CD4-positive, alpha-beta memory T cell (primary cell): Measurements from ENCODE around the gene HMGN4. TPM values are rescaled to one million over a fixed set of nuclear protein-coding genes. Genes with fewer than 3 reads are reported as not detected.
"Not testable (repeated sequence)": the region's sequence is repeated elsewhere in the genome, so short reads cannot be mapped to it uniquely, and the experiment has no call there.

Experiments
- CTCF ChIA-PET: fragments of 350-600 bp; sonication (Branson Sonifier 250); formaldehyde crosslinking; loops from one replicate; lab custom pipeline; 2021; ENCODE audit warnings: inconsistent platforms; ENCODE audit not compliant: partially characterized antibody; lab: Charles Lee
- POLR2A ChIA-PET: fragments of 350-600 bp; sonication (Branson Sonifier 250); formaldehyde crosslinking; loops from one replicate; lab custom pipeline; 2021; ENCODE audit not compliant: partially characterized antibody; lab: Charles Lee
- DNase-seq, 5 donors: peaks; one replicate each; pipeline versions ENCODE4 v3.0.0 to v3.0.0-alpha.2; 2020 to 2022; ENCODE audit warnings: mixed read lengths in 1 of 5
- H3K27ac ChIP-seq: one replicate; pipeline ENCODE4 v1.7.0; 2013; ENCODE audit warnings: low read depth, low read length
- H3K27me3 ChIP-seq: 2 replicates; pipeline ENCODE4 v1.7.0; 2013; ENCODE audit warnings: mild to moderate bottlenecking, low read length, moderate library complexity; ENCODE audit not compliant: insufficient read depth
- H3K36me3 ChIP-seq: 2 replicates; pipeline ENCODE4 v1.7.0; 2013; ENCODE audit warnings: mild to moderate bottlenecking, low read length, moderate library complexity; ENCODE audit not compliant: insufficient read depth
- H3K4me1 ChIP-seq: 2 replicates; pipeline ENCODE4 v1.7.0; 2013; ENCODE audit warnings: mild to moderate bottlenecking, low read length, moderate library complexity; ENCODE audit not compliant: insufficient read depth
- H3K4me3 ChIP-seq, 2 donors: one replicate each; pipeline ENCODE4 v1.7.0; 2013; ENCODE audit warnings: low read length in 2 of 2, mild to moderate bottlenecking in 1 of 2
- H3K9me3 ChIP-seq, 2 donors: one replicate each; pipeline ENCODE4 v1.7.0; 2013; ENCODE audit warnings: low read length in 2 of 2, control low read depth in 1 of 2; ENCODE audit not compliant: control insufficient read depth in 1 of 2
- H3K27ac Mint-ChIP-seq, 7 donors: one replicate each; pipeline ENCODE4 v1.8.0; 2020 to 2021; ENCODE audit warnings: mixed read lengths in 7 of 7, mild to moderate bottlenecking in 6 of 7, inconsistent platforms in 3 of 7, moderate library complexity in 3 of 7
- H3K27me3 Mint-ChIP-seq, 2 donors: one replicate each; pipeline ENCODE4 v1.8.0; 2020 to 2021; ENCODE audit warnings: mixed read lengths in 2 of 2
- H3K36me3 Mint-ChIP-seq, 2 donors: one replicate each; pipeline ENCODE4 v1.8.0; 2020 to 2021; ENCODE audit warnings: mixed read lengths in 2 of 2, inconsistent platforms in 1 of 2, mild to moderate bottlenecking in 1 of 2
- H3K4me1 Mint-ChIP-seq, 4 donors: one replicate each; pipeline ENCODE4 v1.8.0; 2020 to 2021; ENCODE audit warnings: mixed read lengths in 4 of 4, mild to moderate bottlenecking in 1 of 4
- H3K4me3 Mint-ChIP-seq, 8 donors: one replicate each; pipeline ENCODE4 v1.8.0; 2020 to 2021; ENCODE audit warnings: mixed read lengths in 8 of 8, mild to moderate bottlenecking in 7 of 8, moderate library complexity in 6 of 8, inconsistent platforms in 3 of 8
- H3K9me3 Mint-ChIP-seq, 8 donors: one replicate each; pipeline ENCODE4 v1.8.0; 2020 to 2021; ENCODE audit warnings: mixed read lengths in 8 of 8, mild to moderate bottlenecking in 5 of 8, inconsistent platforms in 3 of 8, moderate library complexity in 1 of 8
- intact Hi-C: fragments of 100-400 bp; cut with micrococcal nuclease; formaldehyde crosslinking; loops from one replicate; pipeline ENCODE4 v1.15.1; 2023
- polyA plus RNA-seq, 2 donors: library from polyadenylated mRNA; unstranded; fragments of 300-500 nt; fragmentation: Illumina TruSeq; gene quantifications; one replicate each; pipeline ENCODE4 v1.2.3, GENCODE V29; 2021
- total RNA-seq, 2 experiments: library from RNA; stranded (reverse); gene quantifications; one replicate each; pipeline ENCODE4 v1.2.3, GENCODE V29; 2021

The HMGN4 gene
- total and polyA plus RNA-seq, 4 experiments from 2014 or later = 102 to 305 (median 130) TPM

- peaks cover 7 to 9% of the 10 kb centered on the region in 2 donors for H3K27me3 Mint-ChIP-seq
- Histone ChIP-seq H3K4me3 (no peak overlapping the region), H3K36me3 (no peaks in the 10 kb centered on the region), H3K27ac (no peak overlapping the region), H3K4me1 (peaks cover 13% of the 10 kb centered on the region), H3K9me3 (no peaks in the 10 kb centered on the region), H3K27me3 (peaks cover 7% of the 10 kb centered on the region)
- no peak overlapping the region for H3K27ac Mint-ChIP-seq
- H3K4me3 Mint-ChIP-seq = no peak overlapping the region
- intact Hi-C loops = no loop called here
- DNase-seq = no peak
- POLR2A ChIA-PET = no interaction called here
- peaks cover 10 to 19% (median 13%) of the 10 kb centered on the region in 4 donors for H3K4me1 Mint-ChIP-seq
- H3K9me3 Mint-ChIP-seq = peaks cover 0 to 1% (median 0%) of the 10 kb centered on the region in 8 donors
- no peaks in the 10 kb centered on the region for H3K36me3 Mint-ChIP-seq
- CTCF ChIA-PET = no interaction called here
Measured at GRCh38 chr6:26497610-26498009, 40.6 kb upstream of the HMGN4 start.

GRCh38 chr6:26500102-26500501 lies 38.1 kb upstream of the HMGN4 start, which contains the start of gene BTN1A1:
Gene BTN1A1 (plus strand): TSS chr6:26500303. CDS start chr6:26501287, 984 bp downstream.
- CTCF ChIA-PET = no interaction called here
- no peak for DNase-seq
- intact Hi-C loops = no loop called here
- Histone ChIP-seq H3K27ac (no peak within 1 kb of the TSS), H3K9me3 (no peaks in the 10 kb centered on the region), H3K36me3 (no peaks in the 10 kb centered on the region), H3K4me3 (no peak within 1 kb of the TSS), H3K4me1 (peaks cover 13% of the 10 kb centered on the region), H3K27me3 (peaks cover 13% of the 10 kb centered on the region)
- peaks cover 11 to 13% of the 10 kb centered on the region in 2 donors for H3K27me3 Mint-ChIP-seq
- H3K27ac Mint-ChIP-seq = no peak within 1 kb of the TSS
- peaks cover 10 to 19% (median 13%) of the 10 kb centered on the region in 4 donors for H3K4me1 Mint-ChIP-seq
- H3K36me3 Mint-ChIP-seq = no peaks in the 10 kb centered on the region
- H3K4me3 Mint-ChIP-seq = peak within 1 kb of the TSS; percentile 24 to 88 (median 80)
- POLR2A ChIA-PET = interaction anchor here (1.4 to 4.5 kb wide), 3 partner anchors 13 to 37 kb away, joined by 3 to 27 read pairs (median 14); partner anchors contain the start of gene HMGN4
- no peaks in the 10 kb centered on the region for H3K9me3 Mint-ChIP-seq

- POLR2A ChIA-PET = interaction anchor here (0.8 to 4.5 kb wide), 11 partner anchors 9 to 68 kb away, joined by 3 to 27 read pairs (median 3); partner anchors contain the start of genes BTN3A3 and HMGN4
- H3K4me3 ChIP-seq = peak overlapping the region in 1 of 2 donors; percentile 9
- intact Hi-C loops = loop anchor here (1.0 kb wide), 1 partner anchor 27 kb away; no protein-coding TSS in a partner anchor
Measured at GRCh38 chr6:26501482-26501986, 36.6 kb upstream of the HMGN4 start.

GRCh38 chr6:26502165-26502564 lies 36.0 kb upstream of the HMGN4 start:
- no peaks in the 10 kb centered on the region for H3K36me3 ChIP-seq
- ChIA-PET CTCF (interaction anchor here (1.0 kb wide), 2 partner anchors 26 to 28 kb away, joined by 3 read pairs; no protein-coding TSS in a partner anchor), POLR2A (interaction anchor here (1.0 to 4.5 kb wide), 9 partner anchors 8 to 67 kb away, joined by 3 to 27 read pairs (median 4); partner anchors contain the start of gene HMGN4)
- H3K27me3 ChIP-seq = peaks cover 13% of the 10 kb centered on the region
- Mint-ChIP-seq H3K36me3 (no peaks in the 10 kb centered on the region), H3K27me3 (peaks cover 13% of the 10 kb centered on the region in 2 donors), H3K27ac (peak overlapping the region in 2 of 7 donors; percentile 9 to 25), H3K4me3 (peak overlapping the region; percentile 76 to 88 (median 81)), H3K4me1 (peaks cover 10 to 19% (median 13%) of the 10 kb centered on the region in 4 donors), H3K9me3 (no peaks in the 10 kb centered on the region)
- H3K4me3 ChIP-seq = no peak overlapping the region
- peaks cover 13% of the 10 kb centered on the region for H3K4me1 ChIP-seq
- no peaks in the 10 kb centered on the region for H3K9me3 ChIP-seq
- no peak overlapping the region for H3K27ac ChIP-seq
- intact Hi-C loops = no loop called here
- no peak for DNase-seq

More at GRCh38 chr6:26501482-26501986, 36.6 kb upstream of the HMGN4 start:
- Histone ChIP-seq H3K27ac (no peak overlapping the region), H3K36me3 (no peaks in the 10 kb centered on the region), H3K4me1 (peaks cover 13% of the 10 kb centered on the region), H3K27me3 (peaks cover 13% of the 10 kb centered on the region), H3K9me3 (no peaks in the 10 kb centered on the region)
- peak; percentile 29 to 56 (median 34) for DNase-seq
- H3K4me3 Mint-ChIP-seq = peak overlapping the region; percentile 76 to 88 (median 81)
- no peaks in the 10 kb centered on the region for H3K36me3 Mint-ChIP-seq
- peaks cover 13% of the 10 kb centered on the region in 2 donors for H3K27me3 Mint-ChIP-seq
- CTCF ChIA-PET = interaction anchor here (1.0 kb wide), 1 partner anchor 27 kb away, joined by 3 read pairs; no protein-coding TSS in a partner anchor
- peak overlapping the region in 5 of 7 donors; percentile 9 to 72 (median 41) for H3K27ac Mint-ChIP-seq
- peaks cover 10 to 19% (median 13%) of the 10 kb centered on the region in 4 donors for H3K4me1 Mint-ChIP-seq
- H3K9me3 Mint-ChIP-seq = no peaks in the 10 kb centered on the region

GRCh38 chr6:26502626-26503025 lies 35.5 kb upstream of the HMGN4 start:
- Histone ChIP-seq H3K27me3 (peaks cover 13% of the 10 kb centered on the region), H3K4me1 (peaks cover 13% of the 10 kb centered on the region), H3K27ac (no peak overlapping the region), H3K4me3 (no peak overlapping the region), H3K36me3 (no peaks in the 10 kb centered on the region), H3K9me3 (no peaks in the 10 kb centered on the region)
- Mint-ChIP-seq H3K27ac (no peak overlapping the region), H3K36me3 (no peaks in the 10 kb centered on the region), H3K27me3 (peaks cover 13% of the 10 kb centered on the region in 2 donors), H3K4me1 (peaks cover 9 to 19% (median 13%) of the 10 kb centered on the region in 4 donors), H3K4me3 (no peak overlapping the region), H3K9me3 (no peaks in the 10 kb centered on the region)
- ChIA-PET CTCF (interaction anchor here (1.0 kb wide), 1 partner anchor 26 kb away, joined by 3 read pairs; no protein-coding TSS in a partner anchor), POLR2A (interaction anchor here (0.6 to 4.5 kb wide), 4 partner anchors 28 to 322 kb away, joined by 3 to 27 read pairs (median 11); partner anchors contain the start of gene HMGN4)
- DNase-seq = no peak
- intact Hi-C loops = no loop called here

GRCh38 chr6:26507658-26508057 lies 30.5 kb upstream of the HMGN4 start:
- Histone ChIP-seq H3K4me1 (no peaks in the 10 kb centered on the region), H3K27me3 (peaks cover 6% of the 10 kb centered on the region), H3K4me3 (no peak overlapping the region), H3K9me3 (no peaks in the 10 kb centered on the region), H3K27ac (no peak overlapping the region), H3K36me3 (no peaks in the 10 kb centered on the region)
- Mint-ChIP-seq H3K27me3 (peaks cover 4 to 6% of the 10 kb centered on the region in 2 donors), H3K4me1 (no peaks in the 10 kb centered on the region), H3K27ac (no peak overlapping the region), H3K36me3 (no peaks in the 10 kb centered on the region), H3K4me3 (no peak overlapping the region), H3K9me3 (no peaks in the 10 kb centered on the region)
- intact Hi-C loops = no loop called here
- no peak for DNase-seq
- CTCF ChIA-PET = no interaction called here
- POLR2A ChIA-PET = no interaction called here

GRCh38 chr6:26511033-26511432 lies 27.1 kb upstream of the HMGN4 start:
- POLR2A ChIA-PET, H3K4me1 ChIP-seq: not testable (repeated sequence)

More at GRCh38 chr6:26511033-26511432, 27.1 kb upstream of the HMGN4 start:
- intact Hi-C loops, CTCF ChIA-PET, H3K4me3 Mint-ChIP-seq, H3K4me1 Mint-ChIP-seq, H3K36me3 ChIP-seq, H3K27ac Mint-ChIP-seq, H3K27me3 ChIP-seq, H3K9me3 Mint-ChIP-seq, H3K9me3 ChIP-seq, H3K27ac ChIP-seq, H3K4me3 ChIP-seq, H3K36me3 Mint-ChIP-seq, H3K27me3 Mint-ChIP-seq, DNase-seq: not testable (repeated sequence)
